NCI-H82 treated with DMSO at 0.1 percent for 48 hours (cell line): ENCODE results near the gene RHBDL3.
A peak's percentile ranks its signal among the peaks of the same experiment; 100 is the strongest.

ENCODE experiments used
- DNase-seq: peaks from one replicate; lab custom pipeline; 2025; ENCODE audit not compliant: unreplicated experiment; lab: John Stamatoyannopoulos, UW

Gene RHBDL3

GRCh38 chr17:32266389-32267301 is 1.0 kb downstream of the RHBDL3 start:
- DNase-seq = no peak

GRCh38 chr17:32267690-32268205 is 2.1 kb downstream of the RHBDL3 start:
- peak; percentile 24 for DNase-seq

- no peak for DNase-seq
Measured at GRCh38 chr17:32268734-32269288, 3.2 kb downstream of the RHBDL3 start.

- DNase-seq = no peak
Measured at GRCh38 chr17:32269377-32269776, 3.7 kb downstream of the RHBDL3 start.

- DNase-seq = no peak
Measured at GRCh38 chr17:32271844-32272243, 6.2 kb downstream of the RHBDL3 start.

GRCh38 chr17:32274101-32274500 is 8.5 kb downstream of the RHBDL3 start:
- DNase-seq = no peak

- no peak for DNase-seq
Measured at GRCh38 chr17:32274643-32275042, 9.0 kb downstream of the RHBDL3 start.

- peak; percentile 58 for DNase-seq
Measured at GRCh38 chr17:32275060-32276042, 9.7 kb downstream of the RHBDL3 start.

GRCh38 chr17:32276171-32276601 is 10.6 kb downstream of the RHBDL3 start:
- no peak for DNase-seq

- no peak for DNase-seq
Measured at GRCh38 chr17:32277284-32277683, 11.7 kb downstream of the RHBDL3 start.

GRCh38 chr17:32278815-32279214 is 13.2 kb downstream of the RHBDL3 start:
- DNase-seq = no peak

GRCh38 chr17:32279891-32280716 is 14.5 kb downstream of the RHBDL3 start:
- peak; percentile 81 for DNase-seq

GRCh38 chr17:32281011-32281451 is 15.4 kb downstream of the RHBDL3 start:
- DNase-seq = no peak

GRCh38 chr17:32283745-32284201 is 18.1 kb downstream of the RHBDL3 start:
- DNase-seq = no peak

GRCh38 chr17:32285306-32285705 is 19.7 kb downstream of the RHBDL3 start:
- DNase-seq = no peak

GRCh38 chr17:32285746-32286517 is 20.3 kb downstream of the RHBDL3 start:
- DNase-seq = no peak

- DNase-seq = no peak
Measured at GRCh38 chr17:32286518-32286900, 20.9 kb downstream of the RHBDL3 start.

- DNase-seq = no peak
Measured at GRCh38 chr17:32287804-32288511, 22.3 kb downstream of the RHBDL3 start.

GRCh38 chr17:32288615-32289014 is 23.0 kb downstream of the RHBDL3 start:
- no peak for DNase-seq
